Thyroid gland (tissue), 4 donors: Measurements from ENCODE around the gene GCNT1.

Experiments
- CTCF ChIP-seq, 6 experiments: fragments of 200-600 bp in 3 of 6; fragments of 450-650 bp in 3 of 6; sonication (generic) in 3 of 6; IDR thresholded peaks; one replicate each; pipeline ENCODE4 v1.5.1; 2016 to 2019; ENCODE audit warnings: antibody characterized with exemption in 6 of 6, mild to moderate bottlenecking in 2 of 6, inconsistent platforms in 1 of 6, moderate library complexity in 1 of 6
- POLR2A ChIP-seq, 2 donors: fragments of 450-650 bp; IDR thresholded peaks; one replicate each; pipeline ENCODE4 v1.6.1; 2017; ENCODE audit warnings: antibody characterized with exemption in 2 of 2, mild to moderate bottlenecking in 2 of 2, moderate library complexity in 1 of 2

- TF ChIP-seq CTCF (IDR thresholded peaks at IDR 0.05) = no peak
- TF ChIP-seq POLR2A (IDR thresholded peaks at IDR 0.05) = no peak
Measured at GRCh38 chr9:76545191-76545590, 86.2 kb downstream of the GCNT1 start.
